DOHH2 (cell line): Measurements from ENCODE around the gene FUNDC2.
"Not testable (repeated sequence)": the region's sequence is repeated elsewhere in the genome, so short reads cannot be mapped to it uniquely, and the experiment has no call there.

Experiments
- EZH2phosphoT487 ChIP-seq: fragments of 200-600 bp; sonication (generic); IDR thresholded peaks from 2 replicates; pipeline ENCODE4 v1.6.1; 2017; ENCODE audit warnings: borderline replicate concordance, mild to moderate bottlenecking, antibody characterized with exemption, low read length, moderate library complexity, mixed read lengths
- TF ChIP-seq, protein P1 (sequence below): fragments of 200-600 bp; sonication (generic); IDR thresholded peaks from one replicate; pipeline ENCODE4 v1.5.1; 2014; ENCODE audit warnings: antibody characterized with exemption, mild to moderate bottlenecking, low read depth, low read length; ENCODE audit not compliant: poor library complexity, severe bottlenecking

DNA sequence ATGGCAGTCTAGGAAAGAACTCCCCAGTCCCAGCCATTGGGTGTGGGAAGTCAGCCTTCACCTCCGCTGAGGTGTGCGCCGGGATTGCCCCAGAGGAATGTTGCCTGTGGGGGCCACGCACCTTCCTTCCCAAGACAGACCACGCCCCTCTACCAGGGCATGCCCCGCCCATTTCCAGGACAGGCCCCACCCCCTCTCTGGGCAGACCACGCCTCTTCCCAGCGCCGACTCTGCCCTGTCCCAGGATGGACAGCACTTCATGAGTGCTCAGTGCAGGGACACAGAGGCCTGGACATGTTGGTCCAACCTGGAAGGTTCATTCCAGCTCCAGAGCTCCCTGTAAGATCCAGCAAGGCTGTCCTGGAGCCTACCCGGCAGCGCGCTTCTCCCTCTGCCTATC is 18.1 kb upstream of the FUNDC2 start:
- TF ChIP-seq, protein P1, sequence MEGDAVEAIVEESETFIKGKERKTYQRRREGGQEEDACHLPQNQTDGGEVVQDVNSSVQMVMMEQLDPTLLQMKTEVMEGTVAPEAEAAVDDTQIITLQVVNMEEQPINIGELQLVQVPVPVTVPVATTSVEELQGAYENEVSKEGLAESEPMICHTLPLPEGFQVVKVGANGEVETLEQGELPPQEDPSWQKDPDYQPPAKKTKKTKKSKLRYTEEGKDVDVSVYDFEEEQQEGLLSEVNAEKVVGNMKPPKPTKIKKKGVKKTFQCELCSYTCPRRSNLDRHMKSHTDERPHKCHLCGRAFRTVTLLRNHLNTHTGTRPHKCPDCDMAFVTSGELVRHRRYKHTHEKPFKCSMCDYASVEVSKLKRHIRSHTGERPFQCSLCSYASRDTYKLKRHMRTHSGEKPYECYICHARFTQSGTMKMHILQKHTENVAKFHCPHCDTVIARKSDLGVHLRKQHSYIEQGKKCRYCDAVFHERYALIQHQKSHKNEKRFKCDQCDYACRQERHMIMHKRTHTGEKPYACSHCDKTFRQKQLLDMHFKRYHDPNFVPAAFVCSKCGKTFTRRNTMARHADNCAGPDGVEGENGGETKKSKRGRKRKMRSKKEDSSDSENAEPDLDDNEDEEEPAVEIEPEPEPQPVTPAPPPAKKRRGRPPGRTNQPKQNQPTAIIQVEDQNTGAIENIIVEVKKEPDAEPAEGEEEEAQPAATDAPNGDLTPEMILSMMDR, result not testable (repeated sequence)
- not testable (repeated sequence) for TF ChIP-seq EZH2phosphoT487
